NT2/D1 (cell line): ENCODE results near the gene ATP2C1.

Experiments used
- SUZ12 ChIP-seq: IDR thresholded peaks from 2 replicates; pipeline ENCODE4 v1.6.1; 2011; ENCODE audit not compliant: insufficient read length, insufficient read depth; ENCODE audit errors: extremely low read depth
- YY1 ChIP-seq: IDR thresholded peaks from 2 replicates; pipeline ENCODE4 v1.6.1; 2011; ENCODE audit not compliant: insufficient read length, insufficient read depth
- ZNF274 ChIP-seq: IDR thresholded peaks from 2 replicates; pipeline ENCODE4 v1.6.1; 2011; ENCODE audit warnings: mild to moderate bottlenecking, low read depth, low read length

DNA sequence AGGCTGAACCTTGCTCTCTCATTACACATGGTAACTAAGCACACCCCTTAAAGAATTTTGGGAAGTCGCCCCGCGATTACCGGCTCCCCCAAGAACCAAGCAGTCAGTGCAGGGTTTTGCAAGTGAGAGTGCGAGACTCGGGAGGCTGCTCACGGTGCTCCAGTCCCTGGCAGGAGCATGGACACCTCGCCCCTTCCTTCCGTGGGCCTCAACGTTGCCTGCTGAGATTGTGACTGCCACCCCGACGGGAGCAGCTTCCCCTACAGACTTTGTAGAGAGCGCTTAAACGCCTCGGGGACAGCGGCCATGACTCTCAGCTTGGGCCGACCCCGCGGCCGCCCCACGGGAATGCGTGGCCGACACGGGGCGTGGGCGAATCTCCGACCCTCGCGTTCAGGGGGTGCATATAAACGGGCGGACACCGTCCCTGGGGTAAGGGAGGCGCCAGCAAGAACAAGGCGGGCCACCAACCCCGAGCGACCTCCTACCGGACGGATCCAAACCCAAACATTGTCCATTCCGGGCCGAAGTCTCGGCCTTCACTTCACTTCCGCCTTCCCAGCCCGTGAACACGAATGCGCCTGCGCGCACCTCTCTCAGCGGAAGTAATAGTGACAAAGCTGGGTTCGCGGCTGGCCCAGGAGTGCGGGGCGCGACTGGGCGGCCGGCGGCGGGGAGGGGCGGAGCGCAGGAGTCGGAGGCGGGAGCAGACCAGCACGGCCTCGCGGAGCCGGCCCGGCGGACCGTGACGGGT lies at the start of gene ATP2C1:
- TF ChIP-seq ZNF274 (no peak), YY1 (no peak), SUZ12 (no peak)
